Stomach (tissue), 9 donors: Measurements from ENCODE around the gene HES5. TPM values are rescaled to one million over a fixed set of nuclear protein-coding genes. Genes with fewer than 3 reads are reported as not detected.

Experiments
- DNase-seq, 2 donors: peaks; one replicate each; pipeline versions ENCODE4 v3.0.0 to v3.0.0-alpha.2; 2013 to 2019
- H3K27ac ChIP-seq, 5 donors: fragments of 200-600 bp in 4 of 5; sonication (generic) in 4 of 5; one replicate each; pipeline ENCODE4 v1.5.1; 2013 to 2019; ENCODE audit warnings: mild to moderate bottlenecking in 1 of 5, moderate library complexity in 1 of 5
- H3K27me3 ChIP-seq, 3 donors: fragments of 200-600 bp; sonication (generic); one replicate each; pipeline ENCODE4 v1.5.1; 2017 to 2019; ENCODE audit warnings: mixed run types in 1 of 3
- H3K36me3 ChIP-seq, 4 donors: fragments of 200-600 bp; sonication (generic); 1 replicate in 3 of 4; 2 replicates in 1 of 4; pipeline ENCODE4 v1.5.1; 2016 to 2019
- H3K4me1 ChIP-seq, 4 donors: fragments of 200-600 bp; sonication (generic); one replicate each; pipeline ENCODE4 v1.5.1; 2016 to 2019
- H3K4me3 ChIP-seq, 4 donors: fragments of 200-600 bp; sonication (generic) in 3 of 4; one replicate each; pipeline ENCODE4 v1.5.1; 2016 to 2019; ENCODE audit warnings: mild to moderate bottlenecking in 1 of 4
- H3K9me3 ChIP-seq, 4 donors: fragments of 200-600 bp; sonication (generic); one replicate each; pipeline ENCODE4 v1.5.1; 2016 to 2019
- CTCF ChIP-seq, 7 experiments: fragments of 450-650 bp in 4 of 7; fragments of 200-600 bp in 3 of 7; sonication (generic) in 3 of 7; IDR thresholded peaks; one replicate each; pipeline ENCODE4 v1.5.1; 2016 to 2019; ENCODE audit warnings: antibody characterized with exemption in 7 of 7, control low read depth in 2 of 7, mild to moderate bottlenecking in 1 of 7
- EP300 ChIP-seq: sonication (generic); formaldehyde crosslinking; IDR thresholded peaks from one replicate; pipeline ENCODE4 v1.6.1; 2017; ENCODE audit warnings: antibody characterized with exemption
- POLR2A ChIP-seq, 4 donors: fragments of 450-650 bp; IDR thresholded peaks; one replicate each; pipeline ENCODE4 v1.6.1; 2016; ENCODE audit warnings: antibody characterized with exemption in 4 of 4, control low read depth in 2 of 4, mild to moderate bottlenecking in 1 of 4, moderate library complexity in 1 of 4
- POLR2AphosphoS5 ChIP-seq, 3 donors: sonication (generic); formaldehyde crosslinking; IDR thresholded peaks; one replicate each; pipeline ENCODE4 v1.6.1; 2016; ENCODE audit warnings: antibody characterized with exemption in 3 of 3
- WGBS, 5 donors: extraction: QIAGEN DNeasy Blood & Tissue Kit in 3 of 5; methylation state at CpG; one replicate each; pipeline versions ENCODE4 v1.1.5 to v1.1.7; 2013 to 2018; 5-methylcytosine and 5-hydroxymethylcytosine counted together
- intact Hi-C: fragments of 100-400 bp; cut with DNase I; formaldehyde crosslinking; loops from one replicate; pipeline ENCODE4 v1.15.1; 2023; ENCODE audit warnings: low total_unique reads
- polyA plus RNA-seq, 3 donors: library from polyadenylated mRNA; stranded (reverse); fragments of 200-250 nt; gene quantifications; one replicate each; pipeline ENCODE4 v1.2.3, GENCODE V29; 2013
- total RNA-seq, 5 donors: library from RNA; depleted of rRNA; stranded (reverse); fragments of >200 nt; gene quantifications; one replicate each; pipeline versions ENCODE4 v1.1.0 to v1.2.3, GENCODE V29; 2014 to 2016
- donor health status: healthy with polysubstance abuse.
- donor health status: Bipolar disorder and iron deficiency.
- donor health status: healthy.

HES5 gene
- total and polyA plus RNA-seq, 8 donors = 0.25 to 9.6 TPM; not detected in 6

- Histone ChIP-seq H3K4me3 (peak overlapping the region in 1 of 4 donors; percentile 24), H3K36me3 (no peaks in the 10 kb centered on the region), H3K9me3 (no peaks in the 10 kb centered on the region), H3K4me1 (peaks cover 30 to 50% (median 46%) of the 10 kb centered on the region in 4 donors), H3K27me3 (peaks cover 0 to 84% (median 10%) of the 10 kb centered on the region in 3 donors), H3K27ac (no peak overlapping the region)
- no peak for TF ChIP-seq POLR2AphosphoS5 (IDR thresholded peaks at IDR 0.05)
- peak in 1 of 2 donors; percentile 68 for DNase-seq
- intact Hi-C loops = loop anchor here (5.0 to 10.0 kb wide), 2 partner anchors 104 to 129 kb away; partner anchors contain the start of gene PEX10
- WGBS, 5 donors = 11 to 17% (median 13%) methylated on average over 26 to 39 of the region's 39 CpGs
Observed at GRCh38 chr1:2540816-2541492, 10.9 kb upstream of the HES5 start.

- Histone ChIP-seq H3K4me1 (peaks cover 23 to 47% (median 43%) of the 10 kb centered on the region in 4 donors), H3K27me3 (peaks cover 0 to 97% (median 19%) of the 10 kb centered on the region in 3 donors), H3K27ac (no peak overlapping the region), H3K9me3 (no peaks in the 10 kb centered on the region), H3K4me3 (no peak overlapping the region), H3K36me3 (no peaks in the 10 kb centered on the region)
- intact Hi-C loops = no loop called here
- DNase-seq = no peak
- WGBS, 5 donors = 74 to 84% (median 81%) methylated on average over 7 to 12 of the region's 12 CpGs
- peak in 1 of 7 experiments; percentile 22 for TF ChIP-seq CTCF (IDR thresholded peaks at IDR 0.05)
- TF ChIP-seq EP300 = no peak
Observed at GRCh38 chr1:2539312-2539907, 9.3 kb upstream of the HES5 start.

- Histone ChIP-seq H3K4me3 (no peak overlapping the region), H3K27me3 (peaks cover 0 to 99% (median 19%) of the 10 kb centered on the region in 3 donors), H3K27ac (no peak overlapping the region), H3K9me3 (no peaks in the 10 kb centered on the region), H3K4me1 (peaks cover 17 to 43% (median 38%) of the 10 kb centered on the region in 4 donors), H3K36me3 (no peaks in the 10 kb centered on the region)
- WGBS, 5 donors = 83 to 98% (median 96%) methylated on average over 8 of the region's 8 CpGs; no CpG with 5 or more reads in 1 of the 5 donors
- no peak for DNase-seq
- intact Hi-C loops = no loop called here
- no peak for TF ChIP-seq POLR2A (IDR thresholded peaks at IDR 0.05)
- no peak for TF ChIP-seq POLR2AphosphoS5 (IDR thresholded peaks at IDR 0.05)
- no peak for TF ChIP-seq CTCF (IDR thresholded peaks at IDR 0.05)
- no peak for TF ChIP-seq EP300
Observed at GRCh38 chr1:2538872-2539271, 8.8 kb upstream of the HES5 start.

- Histone ChIP-seq H3K4me3 (no peak overlapping the region), H3K9me3 (no peaks in the 10 kb centered on the region), H3K27me3 (peaks cover 0 to 99% (median 19%) of the 10 kb centered on the region in 3 donors), H3K36me3 (no peaks in the 10 kb centered on the region), H3K4me1 (peaks cover 12 to 38% (median 33%) of the 10 kb centered on the region in 4 donors), H3K27ac (no peak overlapping the region)
- WGBS, 5 donors = 84 to 91% (median 87%) methylated on average over 4 of the region's 4 CpGs
- intact Hi-C loops = no loop called here
- no peak for DNase-seq
- no peak for TF ChIP-seq POLR2A (IDR thresholded peaks at IDR 0.05)
- TF ChIP-seq CTCF (IDR thresholded peaks at IDR 0.05) = no peak
- no peak for TF ChIP-seq EP300
- no peak for TF ChIP-seq POLR2AphosphoS5 (IDR thresholded peaks at IDR 0.05)
Observed at GRCh38 chr1:2538376-2538775, 8.3 kb upstream of the HES5 start.

- DNase-seq = no peak
- intact Hi-C loops = no loop called here
- TF ChIP-seq POLR2A (IDR thresholded peaks at IDR 0.05) (no peak), EP300 (no peak), CTCF (IDR thresholded peaks at IDR 0.05) (no peak), POLR2AphosphoS5 (IDR thresholded peaks at IDR 0.05) (no peak)
- peaks cover 12 to 34% (median 31%) of the 10 kb centered on the region in 4 donors for H3K4me1 ChIP-seq
- H3K27me3 ChIP-seq = peaks cover 0 to 99% (median 23%) of the 10 kb centered on the region in 3 donors
- H3K4me3 ChIP-seq = no peak overlapping the region
- H3K27ac ChIP-seq = no peak overlapping the region
- H3K36me3 ChIP-seq = no peaks in the 10 kb centered on the region
- no peaks in the 10 kb centered on the region for H3K9me3 ChIP-seq
- 49 to 71% (median 64%) methylated on average over 9 of the region's 9 CpGs for WGBS, 5 donors
Observed at GRCh38 chr1:2537784-2538115, 7.7 kb upstream of the HES5 start.
